Smooth muscle cell (in vitro differentiated cells): ENCODE data around the gene GUCY2D. TPM values are rescaled to one million over a fixed set of nuclear protein-coding genes. Genes with fewer than 3 reads are reported as not detected.

ENCODE experiments used
- DNase-seq: peaks from one replicate; lab custom pipeline; 2025; ENCODE audit not compliant: unreplicated experiment; lab: John Stamatoyannopoulos, UW
- H2AFZ ChIP-seq: fragments of 200-600 bp; sonication (generic); 2 replicates; pipeline ENCODE4 v1.6.0; 2016; ENCODE audit warnings: antibody characterized with exemption, low read depth, mild to moderate bottlenecking
- H3F3A ChIP-seq: fragments of 200-600 bp; sonication (generic); 2 replicates; pipeline ENCODE4 v1.6.0; 2017; ENCODE audit warnings: antibody characterized with exemption, low read depth
- H3K27ac ChIP-seq: fragments of 200-600 bp; sonication (generic); 2 replicates; pipeline ENCODE4 v1.5.1; 2016; ENCODE audit warnings: low read depth, mild to moderate bottlenecking
- H3K27me3 ChIP-seq: fragments of 200-600 bp; sonication (generic); 2 replicates; pipeline ENCODE4 v1.6.1; 2016; ENCODE audit warnings: low read depth, mild to moderate bottlenecking
- H3K36me3 ChIP-seq: fragments of 200-600 bp; sonication (generic); 2 replicates; pipeline ENCODE4 v1.5.1; 2016; ENCODE audit warnings: low read depth
- H3K4me1 ChIP-seq: fragments of 200-600 bp; sonication (generic); 2 replicates; pipeline ENCODE4 v1.5.1; 2016; ENCODE audit warnings: low read depth
- H3K4me2 ChIP-seq: fragments of 200-600 bp; sonication (generic); 2 replicates; pipeline ENCODE4 v1.6.0; 2016; ENCODE audit warnings: mild to moderate bottlenecking
- H3K4me3 ChIP-seq: fragments of 200-600 bp; sonication (generic); 2 replicates; pipeline ENCODE4 v1.5.1; 2016; ENCODE audit warnings: mild to moderate bottlenecking
- H3K79me2 ChIP-seq: fragments of 200-600 bp; sonication (generic); 2 replicates; pipeline ENCODE4 v1.6.0; 2016; ENCODE audit warnings: low read depth, mild to moderate bottlenecking
- H3K9ac ChIP-seq: fragments of 200-600 bp; sonication (generic); 2 replicates; pipeline ENCODE4 v1.6.0; 2016; ENCODE audit warnings: low read depth
- H3K9me3 ChIP-seq: fragments of 200-600 bp; sonication (generic); replicated peaks from 2 replicates; pipeline ENCODE4 v1.5.1; 2016; ENCODE audit warnings: low read depth
- H4K20me1 ChIP-seq: fragments of 200-600 bp; sonication (generic); 2 replicates; pipeline ENCODE4 v1.6.0; 2016; ENCODE audit warnings: low read depth
- WGBS: methylation state at CpG from one replicate; pipeline ENCODE4 v1.1.7; 2016; ENCODE audit warnings: low lambda C conversion rate; 5-methylcytosine and 5-hydroxymethylcytosine counted together
- polyA plus RNA-seq: library from polyadenylated mRNA; unstranded; fragments of >200 nt; fragmentation: Nextera tagmentation; extraction: Ambion mirVana; gene quantifications from 2 replicates; pipeline ENCODE4 v1.2.1, GENCODE V29; 2016
- total RNA-seq: library from RNA; depleted of rRNA; stranded (reverse); fragments of >200 nt; gene quantifications from 2 replicates; pipeline ENCODE4 v1.2.3, GENCODE V29; 2014
- TF ChIP-seq, protein P1 (sequence below): fragments of 200-600 bp; sonication (generic); IDR thresholded peaks from 2 replicates; pipeline ENCODE4 v1.5.1; 2017; ENCODE audit warnings: borderline replicate concordance, mild to moderate bottlenecking, antibody characterized with exemption; ENCODE audit not compliant: insufficient read depth, poor library complexity, severe bottlenecking

Gene GUCY2D
- total and polyA plus RNA-seq, 2 experiments from 2014 or later, result 0.57 TPM; not detected in 1

- no peaks in the 10 kb centered on the region for H3K4me1 ChIP-seq
- no peak overlapping the region for H3K4me3 ChIP-seq
- H3K27me3 ChIP-seq, result peaks cover 24% of the 10 kb centered on the region
- no peak for DNase-seq
- no peak overlapping the region for H3K27ac ChIP-seq
- H3K36me3 ChIP-seq, result no peaks in the 10 kb centered on the region
- H3K79me2 ChIP-seq, result no peaks in the 10 kb centered on the region
- no peaks in the 10 kb centered on the region for H3F3A ChIP-seq
- no peak overlapping the region for H3K4me2 ChIP-seq
- no peaks in the 10 kb centered on the region for H4K20me1 ChIP-seq
- TF ChIP-seq, protein P1, sequence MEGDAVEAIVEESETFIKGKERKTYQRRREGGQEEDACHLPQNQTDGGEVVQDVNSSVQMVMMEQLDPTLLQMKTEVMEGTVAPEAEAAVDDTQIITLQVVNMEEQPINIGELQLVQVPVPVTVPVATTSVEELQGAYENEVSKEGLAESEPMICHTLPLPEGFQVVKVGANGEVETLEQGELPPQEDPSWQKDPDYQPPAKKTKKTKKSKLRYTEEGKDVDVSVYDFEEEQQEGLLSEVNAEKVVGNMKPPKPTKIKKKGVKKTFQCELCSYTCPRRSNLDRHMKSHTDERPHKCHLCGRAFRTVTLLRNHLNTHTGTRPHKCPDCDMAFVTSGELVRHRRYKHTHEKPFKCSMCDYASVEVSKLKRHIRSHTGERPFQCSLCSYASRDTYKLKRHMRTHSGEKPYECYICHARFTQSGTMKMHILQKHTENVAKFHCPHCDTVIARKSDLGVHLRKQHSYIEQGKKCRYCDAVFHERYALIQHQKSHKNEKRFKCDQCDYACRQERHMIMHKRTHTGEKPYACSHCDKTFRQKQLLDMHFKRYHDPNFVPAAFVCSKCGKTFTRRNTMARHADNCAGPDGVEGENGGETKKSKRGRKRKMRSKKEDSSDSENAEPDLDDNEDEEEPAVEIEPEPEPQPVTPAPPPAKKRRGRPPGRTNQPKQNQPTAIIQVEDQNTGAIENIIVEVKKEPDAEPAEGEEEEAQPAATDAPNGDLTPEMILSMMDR, result no peak
- no peak overlapping the region for H2AFZ ChIP-seq
- no peak overlapping the region for H3K9ac ChIP-seq
- H3K9me3 ChIP-seq, result no peaks in the 10 kb centered on the region
- WGBS, result 82% methylated on average over 13 of the region's 14 CpGs
Measured at GRCh38 chr17:8006836-8007680, 4.6 kb downstream of the GUCY2D start.

DNA sequence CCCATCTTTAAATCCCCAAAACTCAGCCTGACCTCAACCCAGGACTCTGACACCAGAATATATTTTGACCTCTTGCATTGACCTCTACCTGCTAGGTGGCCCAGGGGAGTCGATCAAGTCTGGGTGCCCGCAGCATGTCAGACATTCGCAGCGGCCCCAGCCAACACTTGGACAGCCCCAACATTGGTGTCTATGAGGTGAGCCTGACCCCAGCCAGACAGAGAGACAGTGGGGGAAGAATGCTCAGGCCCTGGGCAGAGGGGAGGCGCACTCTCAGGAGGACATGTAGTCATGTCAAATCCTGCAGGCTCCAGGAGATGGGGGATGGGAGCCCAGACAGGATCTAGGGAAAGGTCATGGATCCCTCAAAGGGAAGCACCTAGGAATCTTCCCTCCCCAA, 5.4 kb downstream of the GUCY2D start:
- no peak overlapping the region for H3K9ac ChIP-seq
- no peaks in the 10 kb centered on the region for H4K20me1 ChIP-seq
- no peaks in the 10 kb centered on the region for H3F3A ChIP-seq
- no peak overlapping the region for H2AFZ ChIP-seq
- H3K9me3 ChIP-seq, result no peaks in the 10 kb centered on the region
- H3K4me1 ChIP-seq, result no peaks in the 10 kb centered on the region
- no peaks in the 10 kb centered on the region for H3K36me3 ChIP-seq
- no peak overlapping the region for H3K4me3 ChIP-seq
- no peak overlapping the region for H3K27ac ChIP-seq
- TF ChIP-seq, protein P1, result no peak
- H3K4me2 ChIP-seq, result no peak overlapping the region
- WGBS, result 99% methylated on average over 5 of the region's 5 CpGs
- no peak for DNase-seq
- H3K79me2 ChIP-seq, result no peaks in the 10 kb centered on the region
- H3K27me3 ChIP-seq, result peaks cover 16% of the 10 kb centered on the region

DNA sequence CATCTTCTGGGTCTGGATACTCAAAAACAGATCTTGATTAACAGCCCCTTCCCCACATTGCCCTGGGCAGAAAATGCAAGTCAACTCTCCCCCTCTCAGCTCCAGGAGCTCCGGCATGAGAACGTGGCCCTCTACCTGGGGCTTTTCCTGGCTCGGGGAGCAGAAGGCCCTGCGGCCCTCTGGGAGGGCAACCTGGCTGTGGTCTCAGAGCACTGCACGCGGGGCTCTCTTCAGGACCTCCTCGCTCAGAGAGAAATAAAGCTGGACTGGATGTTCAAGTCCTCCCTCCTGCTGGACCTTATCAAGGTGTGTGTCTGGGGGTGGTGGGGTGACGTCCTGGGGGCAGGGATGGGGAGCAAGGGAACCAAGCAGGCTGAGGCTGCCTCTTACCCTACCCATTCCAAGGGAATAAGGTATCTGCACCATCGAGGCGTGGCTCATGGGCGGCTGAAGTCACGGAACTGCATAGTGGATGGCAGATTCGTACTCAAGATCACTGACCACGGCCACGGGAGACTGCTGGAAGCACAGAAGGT, 9.7 kb downstream of the GUCY2D start:
- no peak overlapping the region for H3K27ac ChIP-seq
- H3K4me1 ChIP-seq, result peaks cover 3% of the 10 kb centered on the region
- H3K79me2 ChIP-seq, result no peaks in the 10 kb centered on the region
- peaks cover 9% of the 10 kb centered on the region for H3K27me3 ChIP-seq
- no peak overlapping the region for H3K9ac ChIP-seq
- H4K20me1 ChIP-seq, result no peaks in the 10 kb centered on the region
- no peak overlapping the region for H3K4me2 ChIP-seq
- no peak overlapping the region for H3K4me3 ChIP-seq
- WGBS, result 89% methylated on average over 15 of the region's 15 CpGs
- TF ChIP-seq, protein P1, result no peak
- no peaks in the 10 kb centered on the region for H3K36me3 ChIP-seq
- H3F3A ChIP-seq, result no peaks in the 10 kb centered on the region
- DNase-seq, result no peak
- no peaks in the 10 kb centered on the region for H3K9me3 ChIP-seq
- H2AFZ ChIP-seq, result no peak overlapping the region
